Liver (tissue), 9 donors: ENCODE results near the gene TSPOAP1. TPM values are rescaled to one million over a fixed set of nuclear protein-coding genes. Genes with fewer than 3 reads are reported as not detected.

ENCODE experiments used
- DNase-seq: peaks from one replicate; pipeline ENCODE4 v3.0.0-alpha.2; 2017; ENCODE audit warnings: low spot score
- H3K27ac ChIP-seq, 2 donors: one replicate each; pipeline ENCODE4 v1.7.0; 2013; ENCODE audit warnings: inconsistent platforms in 2 of 2, low read length in 2 of 2, control low read depth in 1 of 2, low read depth in 1 of 2, mild to moderate bottlenecking in 1 of 2
- H3K27me3 ChIP-seq, 4 donors: one replicate each; pipeline versions ENCODE4 v1.6.1 to v1.7.0; 2013; ENCODE audit warnings: low read length in 3 of 4, inconsistent platforms in 1 of 4, mild to moderate bottlenecking in 1 of 4, moderate library complexity in 1 of 4; ENCODE audit not compliant: control insufficient read depth in 4 of 4, insufficient read depth in 4 of 4
- H3K36me3 ChIP-seq, 4 donors: one replicate each; pipeline versions ENCODE4 v1.6.1 to v1.7.0; 2013; ENCODE audit warnings: low read length in 3 of 4, mild to moderate bottlenecking in 3 of 4, low read depth in 1 of 4, moderate library complexity in 1 of 4; ENCODE audit not compliant: control insufficient read depth in 4 of 4, insufficient read depth in 3 of 4
- H3K4me1 ChIP-seq, 4 donors: one replicate each; pipeline versions ENCODE4 v1.6.1 to v1.7.0; 2013; ENCODE audit warnings: low read length in 3 of 4, mild to moderate bottlenecking in 3 of 4, moderate library complexity in 1 of 4; ENCODE audit not compliant: control insufficient read depth in 4 of 4, insufficient read depth in 4 of 4
- H3K4me3 ChIP-seq, 3 donors: one replicate each; pipeline versions ENCODE4 v1.6.1 to v1.7.0; 2013; ENCODE audit warnings: low read length in 3 of 3, control low read depth in 1 of 3, low read depth in 1 of 3, mild to moderate bottlenecking in 1 of 3
- H3K9ac ChIP-seq, 2 donors: one replicate each; pipeline ENCODE4 v1.7.0; 2013; ENCODE audit warnings: low read length in 2 of 2, mild to moderate bottlenecking in 2 of 2, moderate library complexity in 2 of 2, control low read depth in 1 of 2, low read depth in 1 of 2
- H3K9me3 ChIP-seq, 4 donors: one replicate each; pipeline versions ENCODE4 v1.6.1 to v1.7.0; 2013; ENCODE audit warnings: low read length in 3 of 4; ENCODE audit not compliant: control insufficient read depth in 4 of 4
- ATF3 ChIP-seq: IDR thresholded peaks from 2 replicates; pipeline ENCODE4 v1.6.1; 2016; ENCODE audit warnings: antibody characterized with exemption
- CTCF ChIP-seq: fragments of 150-350 bp; IDR thresholded peaks from 2 replicates; pipeline ENCODE4 v1.5.1; 2017; ENCODE audit warnings: improper control_type of control experiment, low read depth, low read length; ENCODE audit not compliant: missing input control
- EGR1 ChIP-seq, 2 donors: IDR thresholded peaks; 2 replicates each; pipeline ENCODE4 v1.6.1; 2016 to 2018; ENCODE audit warnings: antibody characterized with exemption in 2 of 2, low read depth in 2 of 2
- FOXA1 ChIP-seq: IDR thresholded peaks from 2 replicates; pipeline ENCODE4 v1.6.1; 2016; ENCODE audit warnings: antibody characterized with exemption
- FOXA2 ChIP-seq: IDR thresholded peaks from 2 replicates; pipeline ENCODE4 v1.6.1; 2016; ENCODE audit warnings: antibody characterized with exemption
- GABPA ChIP-seq, 2 donors: IDR thresholded peaks in 1 of 2; conservative IDR thresholded peaks in 1 of 2; 2 replicates each; pipeline ENCODE4 v1.6.1; 2016; ENCODE audit warnings: antibody characterized with exemption in 2 of 2, mild to moderate bottlenecking in 1 of 2, moderate library complexity in 1 of 2
- HNF4A ChIP-seq, 2 donors: conservative IDR thresholded peaks; 2 replicates each; pipeline ENCODE4 v1.6.1; 2016; ENCODE audit warnings: antibody characterized with exemption in 2 of 2, mild to moderate bottlenecking in 2 of 2
- HNF4G ChIP-seq: IDR thresholded peaks from 2 replicates; pipeline ENCODE4 v1.6.1; 2016; ENCODE audit warnings: antibody characterized with exemption
- JUND ChIP-seq, 2 donors: IDR thresholded peaks; 2 replicates each; pipeline ENCODE4 v1.6.1; 2016; ENCODE audit warnings: antibody characterized with exemption in 2 of 2
- MAX ChIP-seq: IDR thresholded peaks from 2 replicates; pipeline ENCODE4 v1.6.1; 2016; ENCODE audit warnings: antibody characterized with exemption
- NR2F2 ChIP-seq: IDR thresholded peaks from 2 replicates; pipeline ENCODE4 v1.6.1; 2016; ENCODE audit warnings: antibody characterized with exemption
- RAD21 ChIP-seq, 2 donors: IDR thresholded peaks; 2 replicates each; pipeline ENCODE4 v1.6.1; 2016; ENCODE audit warnings: antibody characterized with exemption in 2 of 2, mild to moderate bottlenecking in 2 of 2
- REST ChIP-seq: IDR thresholded peaks from 2 replicates; pipeline ENCODE4 v1.6.1; 2016; ENCODE audit warnings: antibody characterized with exemption, mild to moderate bottlenecking
- RXRA ChIP-seq, 2 donors: IDR thresholded peaks; 2 replicates each; pipeline ENCODE4 v1.6.1; 2017 to 2018; ENCODE audit warnings: antibody characterized with exemption in 2 of 2, mild to moderate bottlenecking in 1 of 2
- SP1 ChIP-seq: IDR thresholded peaks from 2 replicates; pipeline ENCODE4 v1.6.1; 2018; ENCODE audit warnings: antibody characterized with exemption, mild to moderate bottlenecking
- YY1 ChIP-seq: IDR thresholded peaks from 2 replicates; pipeline ENCODE4 v1.6.1; 2016; ENCODE audit warnings: antibody characterized with exemption, mild to moderate bottlenecking
- ZBTB33 ChIP-seq: IDR thresholded peaks from 2 replicates; pipeline ENCODE4 v1.6.1; 2016; ENCODE audit warnings: antibody characterized with exemption
- WGBS: extraction: QIAGEN DNeasy Blood & Tissue Kit; methylation state at CpG from one replicate; pipeline ENCODE4 v1.1.7; 2013; 5-methylcytosine and 5-hydroxymethylcytosine counted together
- polyA plus RNA-seq, 2 donors: library from polyadenylated mRNA; stranded (reverse) in 1 of 2; unstranded in 1 of 2; fragments of 200-250 nt in 1 of 2; fragments of >200 nt in 1 of 2; fragmentation: Nextera tagmentation in 1 of 2; extraction: Ambion mirVana in 1 of 2; gene quantifications; one replicate each; pipeline versions ENCODE4 v1.2.1 to v1.2.3, GENCODE V29; 2013 to 2015
- total RNA-seq, 2 donors: library from RNA; depleted of rRNA; stranded (reverse); fragments of >200 nt; gene quantifications; one replicate each; pipeline ENCODE4 v1.2.3, GENCODE V29; 2014
- donor health status: healthy.
- donor health status: healthy.
- donor health status: healthy.
- donor health status: healthy.
- donor health status: healthy.

TSPOAP1 gene
- total and polyA plus RNA-seq, 4 donors, result 1.5 to 4.6 (median 2.6) TPM

- WGBS, result 77% methylated on average over 10 of the region's 10 CpGs
- Histone ChIP-seq H3K27ac (no peak overlapping the region), H3K36me3 (no peaks in the 10 kb centered on the region), H3K9ac (no peak overlapping the region), H3K27me3 (peaks cover 0 to 3% (median 0%) of the 10 kb centered on the region in 4 donors), H3K4me3 (no peak overlapping the region), H3K4me1 (peaks cover 0 to 9% (median 4%) of the 10 kb centered on the region in 4 donors), H3K9me3 (no peaks in the 10 kb centered on the region)
- DNase-seq, result no peak
- no peak for TF ChIP-seq GABPA (IDR thresholded peaks at IDR 0.05 in 1 of 2, conservative IDR thresholded peaks at IDR 0.05 in 1 of 2)
- TF ChIP-seq REST, result no peak
- TF ChIP-seq ZBTB33, result no peak
- TF ChIP-seq SP1, result no peak
- no peak for TF ChIP-seq NR2F2
- no peak for TF ChIP-seq MAX
- TF ChIP-seq RXRA (IDR thresholded peaks at IDR 0.05), result no peak
- no peak for TF ChIP-seq ATF3
- TF ChIP-seq HNF4G, result no peak
- no peak for TF ChIP-seq CTCF
- no peak for TF ChIP-seq FOXA1
- TF ChIP-seq YY1, result no peak
- TF ChIP-seq EGR1 (IDR thresholded peaks at IDR 0.05; ENCODE audit: low read depth in 2 of 2), result no peak
- no peak for TF ChIP-seq HNF4A (conservative IDR thresholded peaks at IDR 0.05)
- TF ChIP-seq JUND (IDR thresholded peaks at IDR 0.05), result no peak
- TF ChIP-seq RAD21 (IDR thresholded peaks at IDR 0.05), result no peak
- no peak for TF ChIP-seq FOXA2
These were observed 53.2 kb downstream of the TSPOAP1 start for GRCh38 chr17:58275417-58275816.
